GM23338 (cell line): ENCODE data around the gene ZNF644. TPM values are rescaled to one million over a fixed set of nuclear protein-coding genes. Genes with fewer than 3 reads are reported as not detected.
A peak's percentile ranks its signal among the peaks of the same experiment; 100 is the strongest.

Source experiments
- ATAC-seq: fragments of 200-7000 bp; cut with Tn5 transposase; 3 replicates; pipeline ENCODE4 v1.9.1; 2020
- DNase-seq: peaks from one replicate; pipeline ENCODE4 v3.0.0-alpha.2; 2015; ENCODE audit warnings: low spot score
- H2AFZ ChIP-seq: fragments of 200-600 bp; sonication (generic); 2 replicates; pipeline ENCODE4 v1.8.0; 2016; ENCODE audit warnings: antibody characterized with exemption, mild to moderate bottlenecking, moderate library complexity
- H3F3A ChIP-seq: fragments of 200-600 bp; sonication (generic); replicated peaks from 2 replicates; pipeline ENCODE4 v1.8.0; 2017; ENCODE audit warnings: antibody characterized with exemption, mixed run types, low read depth
- H3K27ac ChIP-seq: fragments of 200-600 bp; sonication (generic); 2 replicates; pipeline ENCODE4 v1.6.1; 2016; ENCODE audit warnings: low read depth
- H3K27me3 ChIP-seq: fragments of 200-600 bp; sonication (generic); 2 replicates; pipeline ENCODE4 v1.8.0; 2016; ENCODE audit warnings: mild to moderate bottlenecking, mixed run types, moderate library complexity; ENCODE audit not compliant: insufficient read depth
- H3K36me3 ChIP-seq: fragments of 200-600 bp; sonication (generic); 2 replicates; pipeline ENCODE4 v1.8.0; 2016; ENCODE audit warnings: mild to moderate bottlenecking; ENCODE audit not compliant: insufficient read depth
- H3K4me1 ChIP-seq: fragments of 200-600 bp; sonication (generic); 2 replicates; pipeline ENCODE4 v1.8.0; 2016; ENCODE audit warnings: mild to moderate bottlenecking, moderate library complexity; ENCODE audit not compliant: insufficient read depth
- H3K4me2 ChIP-seq: fragments of 200-600 bp; sonication (generic); 2 replicates; pipeline ENCODE4 v1.7.1; 2017; ENCODE audit warnings: mixed run types
- H3K4me3 ChIP-seq: fragments of 200-600 bp; sonication (generic); 2 replicates; pipeline ENCODE4 v1.6.1; 2016; ENCODE audit warnings: mixed run types
- H3K79me2 ChIP-seq: fragments of 200-600 bp; sonication (generic); replicated peaks from 2 replicates; pipeline ENCODE4 v1.8.0; 2017; ENCODE audit warnings: mild to moderate bottlenecking; ENCODE audit not compliant: insufficient read depth
- H3K9me2 ChIP-seq: fragments of 200-600 bp; sonication (generic); 2 replicates; pipeline ENCODE4 v1.8.0; 2017; ENCODE audit not compliant: insufficient read depth
- H4K20me1 ChIP-seq: fragments of 200-600 bp; sonication (generic); replicated peaks from 2 replicates; pipeline ENCODE4 v1.8.0; 2017; ENCODE audit warnings: mild to moderate bottlenecking; ENCODE audit not compliant: insufficient read depth
- H3K27ac Mint-ChIP-seq: 2 replicates; pipeline ENCODE4 v1.8.0; 2020; ENCODE audit warnings: inconsistent platforms, mild to moderate bottlenecking, moderate library complexity, mixed read lengths
- H3K27me3 Mint-ChIP-seq: 3 replicates; pipeline ENCODE4 v1.8.0; 2022; ENCODE audit warnings: low read depth, mild to moderate bottlenecking, moderate library complexity, mixed read lengths, inconsistent platforms; ENCODE audit not compliant: insufficient read depth, poor library complexity
- H3K36me3 Mint-ChIP-seq: 3 replicates; pipeline ENCODE4 v1.8.0; 2021; ENCODE audit warnings: low read depth, mild to moderate bottlenecking, inconsistent platforms, moderate library complexity, mixed read lengths
- H3K4me1 Mint-ChIP-seq: 3 replicates; pipeline ENCODE4 v1.8.0; 2020; ENCODE audit warnings: mild to moderate bottlenecking, inconsistent platforms, mixed read lengths
- H3K4me3 Mint-ChIP-seq: 3 replicates; pipeline ENCODE4 v1.8.0; 2021; ENCODE audit warnings: moderate library complexity, mild to moderate bottlenecking, inconsistent platforms, mixed read lengths
- H3K9me3 Mint-ChIP-seq: 3 replicates; pipeline ENCODE4 v1.8.0; 2020; ENCODE audit warnings: moderate library complexity, mild to moderate bottlenecking, inconsistent platforms, mixed read lengths
- CTCF ChIP-seq, 2 experiments: fragments of 200-600 bp in 1 of 2; sonication (generic) in 1 of 2; conservative IDR thresholded peaks; 2 replicates each; pipeline versions ENCODE4 v1.5.1 to v1.6.1; 2016 to 2017; ENCODE audit warnings: antibody characterized with exemption in 2 of 2, low read depth in 2 of 2, mild to moderate bottlenecking in 2 of 2, moderate library complexity in 1 of 2
- EZH2phosphoT487 ChIP-seq: fragments of 200-600 bp; sonication (generic); IDR thresholded peaks from one replicate; pipeline ENCODE4 v1.8.1; 2018; ENCODE audit warnings: antibody characterized with exemption; ENCODE audit not compliant: unreplicated experiment
- JUNB ChIP-seq: IDR thresholded peaks from one replicate; pipeline ENCODE4 v1.6.1; 2016; ENCODE audit warnings: antibody characterized with exemption; ENCODE audit not compliant: unreplicated experiment
- REST ChIP-seq: IDR thresholded peaks from one replicate; pipeline ENCODE4 v1.6.1; 2018; ENCODE audit warnings: antibody characterized with exemption; ENCODE audit not compliant: unreplicated experiment
- ZNF114 ChIP-seq: fragments of 250-450 bp; sonication (Bioruptor Pico); IDR thresholded peaks from 2 replicates; pipeline ENCODE4 v1.5.0; 2020; ENCODE audit warnings: mild to moderate bottlenecking, moderate library complexity
- polyA plus RNA-seq: library from polyadenylated mRNA; unstranded; fragments of >200 nt; fragmentation: Nextera tagmentation; extraction: Ambion mirVana; gene quantifications from 2 replicates; pipeline ENCODE4 v1.2.1, GENCODE V29; 2016
- total RNA-seq: library from RNA; depleted of rRNA; stranded (reverse); fragments of >200 nt; shearing (Covaris generic); gene quantifications from 2 replicates; pipeline ENCODE4 v1.2.3, GENCODE V29; 2014

Gene ZNF644
- total and polyA plus RNA-seq, 2 experiments from 2014 or later = 101 to 103 TPM

- Mint-ChIP-seq H3K27me3 (peaks cover 2% of the 10 kb centered on the region), H3K4me3 (no peak overlapping the region), H3K36me3 (no peaks in the 10 kb centered on the region), H3K27ac (no peak overlapping the region), H3K9me3 (no peaks in the 10 kb centered on the region), H3K4me1 (no peaks in the 10 kb centered on the region)
- H3K4me3 ChIP-seq = no peak overlapping the region
- no peak overlapping the region for H3K4me2 ChIP-seq
- H3K27me3 ChIP-seq = no peaks in the 10 kb centered on the region
- DNase-seq (no peak), ATAC-seq (no peak)
- H2AFZ ChIP-seq = peak overlapping the region; percentile 69; the same call in 1 of the 2 replicates
- no peaks in the 10 kb centered on the region for H4K20me1 ChIP-seq
- H3K36me3 ChIP-seq = no peaks in the 10 kb centered on the region
- H3K79me2 ChIP-seq = no peaks in the 10 kb centered on the region
- H3K4me1 ChIP-seq = no peaks in the 10 kb centered on the region
- H3F3A ChIP-seq = no peaks in the 10 kb centered on the region
- TF ChIP-seq ZNF114 (CRISPR knock-in tag) (no peak), JUNB (no peak), EZH2phosphoT487 (no peak)
- H3K27ac ChIP-seq = no peak overlapping the region
- H3K9me2 ChIP-seq = no peaks in the 10 kb centered on the region
These were observed 9.2 kb upstream of the ZNF644 start for GRCh38 chr1:91031081-91031480.

GRCh38 chr1:91026777-91027176 is 4.9 kb upstream of the ZNF644 start:
- Mint-ChIP-seq H3K4me1 (peaks cover 14% of the 10 kb centered on the region; the same call in 2 of the 3 replicates), H3K9me3 (no peaks in the 10 kb centered on the region), H3K27ac (no peak overlapping the region), H3K36me3 (no peaks in the 10 kb centered on the region), H3K4me3 (no peak overlapping the region), H3K27me3 (peaks cover 8% of the 10 kb centered on the region)
- Histone ChIP-seq H3K27ac (no peak overlapping the region), H3K4me2 (no peak overlapping the region), H3K9me2 (no peaks in the 10 kb centered on the region), H3F3A (no peaks in the 10 kb centered on the region), H4K20me1 (no peaks in the 10 kb centered on the region), H3K27me3 (no peaks in the 10 kb centered on the region), H3K4me3 (no peak overlapping the region), H3K4me1 (peaks cover 7% of the 10 kb centered on the region), H3K36me3 (no peaks in the 10 kb centered on the region), H2AFZ (no peak overlapping the region), H3K79me2 (no peaks in the 10 kb centered on the region)
- ATAC-seq (no peak), DNase-seq (no peak)
- TF ChIP-seq CTCF (conservative IDR thresholded peaks at IDR 0.05; ENCODE audit: low read depth in 2 of 2) (peak in 1 of 2 experiments; percentile 19; a peak in 2 of 4 replicates), REST (no peak)
